Brain microvascular endothelial cell (primary cell): Measurements from ENCODE around the gene SLC51B.
"Not testable (repeated sequence)": the region's sequence is repeated elsewhere in the genome, so short reads cannot be mapped to it uniquely, and the experiment has no call there.

Source experiments
- DNase-seq: peaks from one replicate; pipeline ENCODE4 v3.0.0-alpha.2; 2020
- H3K27ac ChIP-seq: fragments of 250-450 bp; sonication (Bioruptor Pico); 2 replicates; pipeline ENCODE4 v1.5.1; 2020; ENCODE audit warnings: mild to moderate bottlenecking, moderate library complexity
- H3K27me3 ChIP-seq: fragments of 250-450 bp; sonication (Bioruptor Pico); replicated peaks from 2 replicates; pipeline ENCODE4 v1.5.1; 2020; ENCODE audit warnings: mild to moderate bottlenecking
- H3K36me3 ChIP-seq: fragments of 250-450 bp; sonication (Bioruptor Pico); replicated peaks from 2 replicates; pipeline ENCODE4 v1.5.1; 2020; ENCODE audit warnings: mild to moderate bottlenecking
- H3K4me3 ChIP-seq: 2 replicates; pipeline ENCODE4 v1.5.1; 2011; ENCODE audit warnings: low read depth, mild to moderate bottlenecking, control low read depth, low read length, moderate library complexity
- in situ Hi-C: cut with HindIII; loops from 2 replicates; pipeline ENCODE4 v1.10.0; 2017; ENCODE audit warnings: low sequenced_read_pairs, low pct_ligation_motif_present
- TF ChIP-seq, protein P1 (sequence below): IDR thresholded peaks from 2 replicates; pipeline ENCODE4 v1.5.1; 2011; ENCODE audit warnings: low read depth, mild to moderate bottlenecking, moderate library complexity, low read length, control low read depth, inconsistent platforms; ENCODE audit errors: missing control alignments

The SLC51B gene

GRCh38 chr15:65089206-65089824 lies 44.1 kb downstream of the SLC51B start:
- H3K27ac ChIP-seq, result no peak overlapping the region
- in situ Hi-C loops, result no loop called here
- no peak for DNase-seq

DNA sequence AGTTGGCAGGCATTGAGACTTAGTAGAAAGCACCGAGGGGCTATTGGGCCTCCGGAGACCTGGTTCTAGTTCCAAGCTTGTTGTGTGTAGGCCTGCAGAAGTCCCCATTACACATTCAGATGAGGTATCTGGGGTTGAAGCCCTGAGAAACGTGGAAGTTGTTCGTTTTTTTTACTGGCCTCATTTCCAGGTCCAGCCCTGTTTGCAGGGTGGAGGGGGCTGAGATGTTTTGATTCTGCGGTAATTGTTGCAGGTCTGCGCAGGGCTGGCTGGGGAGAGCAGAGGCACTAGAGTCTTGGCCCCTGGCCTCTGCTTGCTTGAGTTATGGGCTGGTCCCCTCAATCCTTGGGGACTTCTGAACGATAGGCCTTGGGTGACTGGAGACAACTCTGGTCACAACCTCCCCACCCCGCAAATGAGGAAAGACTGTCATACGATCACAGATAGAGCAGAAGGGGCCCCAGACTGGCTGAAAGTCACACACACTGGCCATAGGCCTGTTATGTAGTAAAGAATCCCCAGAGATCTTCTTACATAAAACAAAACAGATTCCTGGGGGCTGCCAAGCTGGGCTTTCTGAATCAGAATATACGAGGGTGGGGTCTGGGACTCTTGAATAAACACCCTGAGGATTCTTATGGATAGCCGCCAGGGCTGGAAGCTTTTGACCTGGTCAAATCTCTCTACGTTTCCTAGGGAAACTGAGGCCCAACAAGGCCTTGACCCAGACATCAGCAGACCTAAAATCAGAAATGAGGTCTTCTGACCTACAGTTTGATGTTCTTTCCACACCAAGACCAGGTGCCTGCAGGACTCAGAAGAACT lies 47.0 kb downstream of the SLC51B start:
- H3K36me3 ChIP-seq, result no peaks in the 10 kb centered on the region
- H3K27me3 ChIP-seq, result no peaks in the 10 kb centered on the region
- H3K27ac ChIP-seq, result no peak overlapping the region
- no peak for DNase-seq
- in situ Hi-C loops, result no loop called here
- TF ChIP-seq, protein P1, sequence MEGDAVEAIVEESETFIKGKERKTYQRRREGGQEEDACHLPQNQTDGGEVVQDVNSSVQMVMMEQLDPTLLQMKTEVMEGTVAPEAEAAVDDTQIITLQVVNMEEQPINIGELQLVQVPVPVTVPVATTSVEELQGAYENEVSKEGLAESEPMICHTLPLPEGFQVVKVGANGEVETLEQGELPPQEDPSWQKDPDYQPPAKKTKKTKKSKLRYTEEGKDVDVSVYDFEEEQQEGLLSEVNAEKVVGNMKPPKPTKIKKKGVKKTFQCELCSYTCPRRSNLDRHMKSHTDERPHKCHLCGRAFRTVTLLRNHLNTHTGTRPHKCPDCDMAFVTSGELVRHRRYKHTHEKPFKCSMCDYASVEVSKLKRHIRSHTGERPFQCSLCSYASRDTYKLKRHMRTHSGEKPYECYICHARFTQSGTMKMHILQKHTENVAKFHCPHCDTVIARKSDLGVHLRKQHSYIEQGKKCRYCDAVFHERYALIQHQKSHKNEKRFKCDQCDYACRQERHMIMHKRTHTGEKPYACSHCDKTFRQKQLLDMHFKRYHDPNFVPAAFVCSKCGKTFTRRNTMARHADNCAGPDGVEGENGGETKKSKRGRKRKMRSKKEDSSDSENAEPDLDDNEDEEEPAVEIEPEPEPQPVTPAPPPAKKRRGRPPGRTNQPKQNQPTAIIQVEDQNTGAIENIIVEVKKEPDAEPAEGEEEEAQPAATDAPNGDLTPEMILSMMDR, result no peak
- H3K4me3 ChIP-seq, result no peak overlapping the region

More at GRCh38 chr15:65089206-65089824, 44.1 kb downstream of the SLC51B start:
- Histone ChIP-seq H3K36me3 (no peaks in the 10 kb centered on the region), H3K4me3 (no peak overlapping the region), H3K27me3 (no peaks in the 10 kb centered on the region)
- TF ChIP-seq, protein P1, result no peak

- TF ChIP-seq, protein P1, result no peak
- DNase-seq, result no peak
Measured at GRCh38 chr15:65092911-65093792, 48.0 kb downstream of the SLC51B start.

DNA sequence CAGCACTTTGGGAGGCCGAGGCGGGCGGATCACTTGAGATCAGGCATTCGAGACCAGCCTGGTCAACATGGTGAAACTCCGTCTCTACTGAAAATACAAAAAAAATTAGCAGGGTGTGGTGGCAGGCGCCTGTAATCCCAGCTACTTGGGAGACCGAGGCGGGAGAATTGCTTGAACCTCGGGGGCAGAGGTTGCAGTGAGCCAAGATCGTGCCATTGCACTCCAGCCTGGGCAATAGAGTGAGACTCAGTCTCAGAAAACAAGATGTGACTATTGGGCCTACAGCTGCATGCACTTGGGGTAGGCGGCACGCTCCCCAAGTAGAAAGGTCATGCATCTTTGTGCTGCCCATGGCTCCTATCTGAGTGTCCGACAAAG lies 48.6 kb downstream of the SLC51B start:
- DNase-seq, H3K27ac ChIP-seq, H3K27me3 ChIP-seq, in situ Hi-C loops, H3K36me3 ChIP-seq, H3K4me3 ChIP-seq: not testable (repeated sequence)

More at GRCh38 chr15:65092911-65093792, 48.0 kb downstream of the SLC51B start:
- Histone ChIP-seq H3K4me3 (no peak overlapping the region), H3K36me3 (no peaks in the 10 kb centered on the region), H3K27me3 (no peaks in the 10 kb centered on the region), H3K27ac (no peak overlapping the region)
- in situ Hi-C loops, result no loop called here

- Histone ChIP-seq H3K27ac (no peak overlapping the region), H3K27me3 (no peaks in the 10 kb centered on the region), H3K36me3 (peaks cover 6% of the 10 kb centered on the region), H3K4me3 (no peak overlapping the region)
- no peak for DNase-seq
- TF ChIP-seq, protein P1, result no peak
- in situ Hi-C loops, result no loop called here
Measured at GRCh38 chr15:65094294-65094995, 49.3 kb downstream of the SLC51B start.
